Sigmoid colon (tissue), 4 donors: Measurements from ENCODE around the gene CHD3.
A peak's percentile ranks its signal among the peaks of the same experiment; 100 is the strongest.

ENCODE experiments used
- CTCF ChIP-seq, 4 experiments: fragments of 450-650 bp in 3 of 4; fragments of 200-600 bp in 1 of 4; IDR thresholded peaks; one replicate each; pipeline ENCODE4 v1.5.1; 2016 to 2019; ENCODE audit warnings: antibody characterized with exemption in 4 of 4, mild to moderate bottlenecking in 3 of 4, moderate library complexity in 2 of 4
- EP300 ChIP-seq, 4 donors: sonication (generic); formaldehyde crosslinking; IDR thresholded peaks; one replicate each; pipeline ENCODE4 v1.6.1; 2017; ENCODE audit warnings: antibody characterized with exemption in 4 of 4
- POLR2A ChIP-seq, 2 donors: fragments of 450-650 bp; IDR thresholded peaks; one replicate each; pipeline ENCODE4 v1.6.1; 2016; ENCODE audit warnings: antibody characterized with exemption in 2 of 2, mild to moderate bottlenecking in 2 of 2, moderate library complexity in 2 of 2

GRCh38 chr17:7841396-7841914 lies 47.1 kb upstream of the CHD3 start:
- TF ChIP-seq CTCF (IDR thresholded peaks at IDR 0.05) = peak in 1 of 4 experiments; percentile 11
- no peak for TF ChIP-seq EP300 (IDR thresholded peaks at IDR 0.05)
- TF ChIP-seq POLR2A (IDR thresholded peaks at IDR 0.05) = no peak
